ENCODE measurements around the gene CCDC30.

The CCDC30 gene

DNA sequence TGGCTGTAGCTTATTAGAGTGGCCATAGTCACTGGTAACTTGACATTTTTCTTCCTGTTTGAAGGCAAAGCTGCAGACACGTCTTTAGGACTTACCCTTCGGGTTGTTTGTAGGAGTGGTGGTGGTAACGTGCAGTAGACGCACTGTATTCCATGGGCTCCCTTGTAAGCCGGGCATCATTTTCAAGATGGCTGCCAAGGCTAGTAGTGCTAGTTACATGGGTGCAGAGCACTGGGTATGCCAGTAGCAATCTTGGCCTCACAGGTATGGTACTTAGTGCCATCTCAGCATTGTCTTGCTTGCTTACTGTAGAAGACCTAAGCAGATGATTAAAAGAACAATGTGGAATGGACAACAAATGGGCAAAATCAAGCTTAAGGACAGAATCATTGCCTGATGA is 221.1 kb downstream of the CCDC30 start:
- H3K36me3 ChIP-seq (ENCODE audit: control insufficient read depth, insufficient read depth, low read length) = peaks cover 4% of the 10 kb centered on the region
- H3K4me3 ChIP-seq (ENCODE audit: low read depth, low read length) = peak overlapping the region; percentile 83
- H3K9ac ChIP-seq (ENCODE audit: low read depth, low read length) = no peak overlapping the region
- no peaks in the 10 kb centered on the region for H3K27me3 ChIP-seq (ENCODE audit: control insufficient read depth, insufficient read depth, low read length)
- H3K9me3 ChIP-seq (ENCODE audit: control insufficient read depth, insufficient read depth, low read length) = no peaks in the 10 kb centered on the region
- peaks cover 18% of the 10 kb centered on the region for H3K4me1 ChIP-seq (ENCODE audit: control insufficient read depth, insufficient read depth, low read length)

DNA sequence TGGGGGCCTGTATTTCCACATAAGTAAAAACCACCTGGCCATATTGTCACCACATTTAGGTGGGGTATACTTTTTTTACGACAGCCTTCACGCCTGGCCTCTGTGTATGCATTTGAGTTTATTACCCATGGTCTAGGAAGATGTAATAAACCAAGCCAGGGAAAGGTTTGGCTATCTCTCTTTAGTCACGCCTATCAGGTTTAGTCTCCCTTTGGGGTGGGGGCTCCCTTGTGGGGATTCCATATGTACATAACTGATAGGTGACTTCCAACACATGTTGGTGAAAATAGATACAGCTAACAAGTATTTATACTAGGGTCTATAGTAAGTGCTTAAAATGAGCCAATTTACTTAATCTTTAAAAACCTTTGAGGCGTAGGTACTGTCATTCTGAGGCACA is 223.3 kb downstream of the CCDC30 start:
- no peak overlapping the region for H3K9ac ChIP-seq (ENCODE audit: low read depth, low read length)
- no peaks in the 10 kb centered on the region for H3K27me3 ChIP-seq (ENCODE audit: control insufficient read depth, insufficient read depth, low read length)
- H3K4me3 ChIP-seq (ENCODE audit: low read depth, low read length) = peak overlapping the region; percentile 19
- no peaks in the 10 kb centered on the region for H3K9me3 ChIP-seq (ENCODE audit: control insufficient read depth, insufficient read depth, low read length)
- H3K4me1 ChIP-seq (ENCODE audit: control insufficient read depth, insufficient read depth, low read length) = peaks cover 23% of the 10 kb centered on the region
- peaks cover 4% of the 10 kb centered on the region for H3K36me3 ChIP-seq (ENCODE audit: control insufficient read depth, insufficient read depth, low read length)

DNA sequence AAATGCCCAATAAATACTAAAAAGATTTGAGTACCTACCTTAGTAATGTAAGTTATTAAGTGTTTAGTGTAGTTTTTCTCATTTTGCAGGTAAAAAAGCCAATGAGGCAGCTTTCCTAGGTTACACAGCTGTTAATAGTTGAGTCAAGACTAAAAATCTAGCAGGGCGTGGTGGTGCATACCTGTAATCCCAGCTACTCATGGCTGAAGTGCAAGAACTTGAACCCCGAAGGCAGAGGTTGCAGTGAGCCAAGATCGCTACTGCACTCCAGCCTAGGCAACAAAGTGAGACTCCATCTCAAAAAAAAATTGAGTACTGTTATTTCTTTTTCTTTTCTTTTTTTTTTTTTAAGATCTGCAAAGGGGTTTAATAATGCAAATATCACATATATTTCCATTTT is 226.8 kb downstream of the CCDC30 start:
- H3K36me3 ChIP-seq (ENCODE audit: control insufficient read depth, insufficient read depth, low read length) = peaks cover under 1% of the 10 kb centered on the region
- no peaks in the 10 kb centered on the region for H3K27me3 ChIP-seq (ENCODE audit: control insufficient read depth, insufficient read depth, low read length)
- no peak overlapping the region for H3K4me3 ChIP-seq (ENCODE audit: low read depth, low read length)
- H3K9ac ChIP-seq (ENCODE audit: low read depth, low read length) = no peak overlapping the region
- H3K9me3 ChIP-seq (ENCODE audit: control insufficient read depth, insufficient read depth, low read length) = no peaks in the 10 kb centered on the region
- H3K4me1 ChIP-seq (ENCODE audit: control insufficient read depth, insufficient read depth, low read length) = peaks cover 33% of the 10 kb centered on the region

DNA sequence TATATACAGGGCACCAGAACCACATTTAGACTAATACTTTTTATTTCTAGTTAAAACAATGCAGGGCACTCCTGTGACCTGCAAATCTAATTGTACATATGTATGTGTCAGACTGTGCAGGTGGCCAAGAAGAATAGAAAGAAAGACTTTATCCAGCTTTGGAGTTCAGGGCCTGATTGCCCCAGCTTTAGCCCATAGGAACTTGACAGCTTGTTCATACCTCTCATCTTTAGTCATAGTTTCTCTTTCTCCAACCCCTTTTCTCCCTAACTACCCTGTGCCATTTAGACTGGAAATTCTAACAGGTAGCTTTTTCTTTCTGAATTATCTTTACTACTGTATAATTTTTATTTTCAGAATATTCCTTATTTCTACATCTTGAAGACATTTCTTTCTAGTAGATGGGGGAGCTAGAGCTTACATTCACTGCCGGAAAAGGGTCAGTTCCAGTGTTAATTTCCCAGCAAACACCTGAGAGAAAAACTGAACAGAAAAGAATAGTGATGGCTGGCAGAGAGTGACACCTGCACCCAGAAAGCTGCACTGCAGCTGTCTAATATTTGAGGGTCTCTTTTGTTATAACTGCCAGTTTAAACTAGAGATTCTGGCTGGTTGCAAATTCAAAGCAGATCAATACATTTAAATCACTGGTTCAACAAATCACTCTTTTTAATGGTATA is 227.5 kb downstream of the CCDC30 start:
- Histone ChIP-seq H3K9ac (ENCODE audit: low read depth, low read length) (no peak overlapping the region), H3K36me3 (ENCODE audit: control insufficient read depth, insufficient read depth, low read length) (peaks cover 7% of the 10 kb centered on the region), H3K27me3 (ENCODE audit: control insufficient read depth, insufficient read depth, low read length) (no peaks in the 10 kb centered on the region), H3K9me3 (ENCODE audit: control insufficient read depth, insufficient read depth, low read length) (no peaks in the 10 kb centered on the region), H3K4me3 (ENCODE audit: low read depth, low read length) (no peak overlapping the region), H3K4me1 (ENCODE audit: control insufficient read depth, insufficient read depth, low read length) (peaks cover 33% of the 10 kb centered on the region)

DNA sequence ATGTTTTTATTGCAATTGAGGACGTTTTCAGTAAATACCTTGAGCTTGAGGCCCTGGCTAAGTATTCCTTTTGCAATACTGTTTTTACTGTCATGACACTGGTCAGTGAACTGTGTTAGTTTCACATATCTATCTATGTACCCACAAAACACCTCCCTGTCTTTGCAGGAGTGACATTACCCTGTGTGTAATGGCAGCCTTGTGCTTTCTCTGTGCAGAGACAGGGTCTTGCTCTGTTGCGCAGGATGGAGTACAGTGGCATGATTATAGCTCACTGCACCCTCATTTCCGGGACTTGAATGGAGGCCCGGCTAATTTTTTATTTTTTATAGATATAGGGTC is 228.0 kb downstream of the CCDC30 start:
- H3K36me3 ChIP-seq (ENCODE audit: control insufficient read depth, insufficient read depth, low read length) = peaks cover 12% of the 10 kb centered on the region
- no peaks in the 10 kb centered on the region for H3K9me3 ChIP-seq (ENCODE audit: control insufficient read depth, insufficient read depth, low read length)
- H3K27me3 ChIP-seq (ENCODE audit: control insufficient read depth, insufficient read depth, low read length) = no peaks in the 10 kb centered on the region
- H3K4me1 ChIP-seq (ENCODE audit: control insufficient read depth, insufficient read depth, low read length) = peaks cover 32% of the 10 kb centered on the region
- H3K4me3 ChIP-seq (ENCODE audit: low read depth, low read length) = no peak overlapping the region
- no peak overlapping the region for H3K9ac ChIP-seq (ENCODE audit: low read depth, low read length)

DNA sequence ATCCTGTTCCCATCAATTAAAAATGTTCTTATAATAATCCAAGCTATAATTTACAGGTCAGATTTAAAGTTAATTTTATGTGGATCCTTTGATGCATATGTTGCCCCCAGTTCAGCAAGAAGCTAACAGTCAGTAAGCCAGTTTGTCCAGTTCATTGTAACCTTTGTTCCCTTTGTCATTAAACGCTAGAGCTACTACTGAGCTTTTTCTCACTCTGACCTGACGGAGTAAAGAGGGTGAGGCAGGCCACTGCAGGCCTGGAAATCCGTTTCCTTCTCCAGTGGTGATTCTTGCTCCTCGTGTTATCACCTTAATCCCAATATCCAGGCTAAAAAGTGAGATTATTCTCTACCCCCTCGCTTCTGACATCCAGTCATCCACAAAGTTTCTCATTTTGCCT is 229.4 kb downstream of the CCDC30 start:
- Histone ChIP-seq H3K27me3 (ENCODE audit: control insufficient read depth, insufficient read depth, low read length) (no peaks in the 10 kb centered on the region), H3K36me3 (ENCODE audit: control insufficient read depth, insufficient read depth, low read length) (peaks cover 22% of the 10 kb centered on the region), H3K9me3 (ENCODE audit: control insufficient read depth, insufficient read depth, low read length) (no peaks in the 10 kb centered on the region), H3K9ac (ENCODE audit: low read depth, low read length) (no peak overlapping the region), H3K4me3 (ENCODE audit: low read depth, low read length) (no peak overlapping the region), H3K4me1 (ENCODE audit: control insufficient read depth, insufficient read depth, low read length) (peaks cover 24% of the 10 kb centered on the region)

DNA sequence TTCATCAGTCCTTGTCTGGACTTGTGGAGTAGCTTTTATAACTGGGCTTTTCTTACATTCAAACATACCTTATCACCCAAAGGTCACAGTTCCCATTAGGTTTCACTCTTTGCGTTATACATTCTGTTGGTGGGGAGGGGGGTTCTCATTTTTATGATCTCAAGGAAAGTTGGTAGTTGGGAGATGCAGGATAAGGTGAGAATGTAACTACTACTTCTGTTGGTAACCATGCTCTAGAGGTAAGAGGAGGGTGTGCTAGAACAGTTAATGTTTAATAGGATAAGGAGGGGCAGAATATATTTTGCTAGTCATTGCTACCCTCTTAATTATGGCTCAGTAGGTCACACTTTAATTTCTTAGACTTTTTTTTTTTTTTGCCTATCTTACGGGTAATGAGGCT is 229.8 kb downstream of the CCDC30 start:
- H3K4me1 ChIP-seq (ENCODE audit: control insufficient read depth, insufficient read depth, low read length) = peaks cover 20% of the 10 kb centered on the region
- no peaks in the 10 kb centered on the region for H3K9me3 ChIP-seq (ENCODE audit: control insufficient read depth, insufficient read depth, low read length)
- no peak overlapping the region for H3K4me3 ChIP-seq (ENCODE audit: low read depth, low read length)
- H3K27me3 ChIP-seq (ENCODE audit: control insufficient read depth, insufficient read depth, low read length) = no peaks in the 10 kb centered on the region
- no peak overlapping the region for H3K9ac ChIP-seq (ENCODE audit: low read depth, low read length)
- peaks cover 24% of the 10 kb centered on the region for H3K36me3 ChIP-seq (ENCODE audit: control insufficient read depth, insufficient read depth, low read length)

DNA sequence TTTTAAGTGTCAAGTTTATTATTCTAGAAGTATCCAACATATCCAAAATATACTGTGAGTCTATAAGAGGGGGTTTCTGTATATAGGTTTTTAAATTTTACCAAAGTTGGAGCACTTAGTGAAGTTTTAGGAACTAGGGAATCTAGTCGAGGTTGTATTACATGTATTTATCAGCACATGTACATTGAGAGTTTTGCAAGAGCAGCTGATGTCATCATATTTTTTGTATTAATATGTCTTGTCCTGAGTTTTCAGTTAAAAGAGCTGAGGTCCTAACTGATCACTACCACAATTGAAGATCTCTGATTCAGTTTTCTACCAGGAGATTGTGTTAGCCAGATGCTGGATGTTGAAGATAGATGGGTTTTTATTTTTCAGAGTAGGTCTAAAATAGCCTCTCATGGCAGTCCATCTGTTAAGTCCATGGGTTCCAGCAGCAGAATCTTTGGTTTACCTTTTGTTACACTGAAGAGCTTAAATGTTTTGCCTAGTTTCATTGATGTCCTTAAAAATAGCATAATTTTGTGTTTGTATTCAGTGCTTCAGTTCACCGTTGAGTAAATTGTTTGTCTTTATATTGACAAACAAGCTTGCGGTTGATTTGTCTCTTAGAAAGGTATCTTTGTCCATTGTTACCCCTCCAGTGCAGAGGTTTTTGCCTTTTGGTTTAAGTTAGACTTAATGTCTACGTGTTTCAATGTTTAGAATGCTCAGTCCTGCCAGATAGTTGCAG is 235.2 kb downstream of the CCDC30 start:
- no peak overlapping the region for H3K4me3 ChIP-seq (ENCODE audit: low read depth, low read length)
- no peak overlapping the region for H3K9ac ChIP-seq (ENCODE audit: low read depth, low read length)
- peaks cover 46% of the 10 kb centered on the region for H3K36me3 ChIP-seq (ENCODE audit: control insufficient read depth, insufficient read depth, low read length)
- no peaks in the 10 kb centered on the region for H3K9me3 ChIP-seq (ENCODE audit: control insufficient read depth, insufficient read depth, low read length)
- H3K4me1 ChIP-seq (ENCODE audit: control insufficient read depth, insufficient read depth, low read length) = no peaks in the 10 kb centered on the region
- H3K27me3 ChIP-seq (ENCODE audit: control insufficient read depth, insufficient read depth, low read length) = no peaks in the 10 kb centered on the region

DNA sequence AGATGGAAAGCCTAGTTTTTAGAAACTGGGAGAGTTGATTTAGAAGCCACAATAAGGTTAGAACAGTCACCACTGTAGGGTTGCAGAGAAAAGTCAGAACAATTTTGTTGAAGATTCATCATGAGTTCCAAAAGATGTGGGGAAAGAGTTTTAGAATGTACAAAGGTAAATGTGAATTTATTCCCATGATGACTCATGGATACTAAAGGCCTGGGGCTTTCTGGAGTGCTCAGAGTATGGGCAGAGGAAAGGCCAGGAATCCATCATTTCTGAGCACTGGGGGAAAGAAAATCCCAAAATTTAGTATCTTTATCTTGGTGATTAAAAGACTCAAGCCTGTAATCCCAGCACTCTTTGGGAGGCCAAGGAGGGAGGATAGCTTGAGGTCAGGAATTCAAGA is 236.9 kb downstream of the CCDC30 start:
- peaks cover 48% of the 10 kb centered on the region for H3K36me3 ChIP-seq (ENCODE audit: control insufficient read depth, insufficient read depth, low read length)
- H3K9me3 ChIP-seq (ENCODE audit: control insufficient read depth, insufficient read depth, low read length) = no peaks in the 10 kb centered on the region
- H3K27me3 ChIP-seq (ENCODE audit: control insufficient read depth, insufficient read depth, low read length) = no peaks in the 10 kb centered on the region
- H3K4me3 ChIP-seq (ENCODE audit: low read depth, low read length) = no peak overlapping the region
- no peaks in the 10 kb centered on the region for H3K4me1 ChIP-seq (ENCODE audit: control insufficient read depth, insufficient read depth, low read length)
- H3K9ac ChIP-seq (ENCODE audit: low read depth, low read length) = no peak overlapping the region

DNA sequence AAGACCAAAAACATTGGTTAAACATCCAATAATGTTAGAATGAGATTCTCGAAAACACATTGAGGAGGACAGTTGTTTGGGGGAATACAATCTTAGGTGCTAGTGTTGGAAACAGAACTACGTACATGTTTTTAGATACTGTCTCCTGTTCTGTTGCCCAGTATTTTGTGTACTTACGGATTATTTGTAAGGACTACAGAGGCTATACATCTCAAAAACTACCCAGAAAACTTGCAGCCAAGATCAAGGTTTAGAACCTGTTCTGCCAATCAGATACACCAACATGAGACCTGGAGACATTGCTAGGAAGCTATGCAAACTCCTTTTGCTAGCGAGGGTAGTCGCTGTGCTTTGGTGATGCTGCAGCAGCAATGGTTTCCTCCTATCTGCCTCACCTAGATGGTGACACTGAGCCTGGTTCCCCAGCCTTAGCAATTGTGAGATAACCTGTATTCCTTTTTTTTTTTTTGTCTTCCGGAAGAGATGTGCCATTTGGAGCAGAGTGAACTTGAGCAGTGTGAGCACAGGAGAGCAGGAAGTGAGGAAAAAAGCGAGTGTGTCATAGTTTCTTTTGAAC is 240.9 kb downstream of the CCDC30 start:
- no peak overlapping the region for H3K4me3 ChIP-seq (ENCODE audit: low read depth, low read length)
- H3K4me1 ChIP-seq (ENCODE audit: control insufficient read depth, insufficient read depth, low read length) = no peaks in the 10 kb centered on the region
- H3K9me3 ChIP-seq (ENCODE audit: control insufficient read depth, insufficient read depth, low read length) = no peaks in the 10 kb centered on the region
- H3K36me3 ChIP-seq (ENCODE audit: control insufficient read depth, insufficient read depth, low read length) = peaks cover 19% of the 10 kb centered on the region
- H3K27me3 ChIP-seq (ENCODE audit: control insufficient read depth, insufficient read depth, low read length) = no peaks in the 10 kb centered on the region
- no peak overlapping the region for H3K9ac ChIP-seq (ENCODE audit: low read depth, low read length)
